Measurements from ENCODE around the gene KLF2. TPM values are rescaled to one million over a fixed set of nuclear protein-coding genes. Genes with fewer than 3 reads are reported as not detected.

KLF2 gene
- total RNA-seq, 2 experiments from 2014 or later = 0.18 to 0.23 TPM

- Mint-ChIP-seq H3K27ac (peak overlapping the region; percentile 69), H3K4me3 (peak overlapping the region; percentile 78), H3K4me1 (peaks cover 57% of the 10 kb centered on the region), H3K36me3 (no peaks in the 10 kb centered on the region), H3K27me3 (peaks cover 31% of the 10 kb centered on the region), H3K9me3 (no peaks in the 10 kb centered on the region)
- DNase-seq = peak; percentile 23
Observed at GRCh38 chr19:16326401-16327168, 2.0 kb downstream of the KLF2 start.

GRCh38 chr19:16327169-16327475 lies 2.5 kb downstream of the KLF2 start:
- Mint-ChIP-seq H3K27ac (no peak overlapping the region), H3K36me3 (no peaks in the 10 kb centered on the region), H3K4me1 (peaks cover 57% of the 10 kb centered on the region)

GRCh38 chr19:16327501-16327900 lies 2.9 kb downstream of the KLF2 start:
- Mint-ChIP-seq H3K36me3 (no peaks in the 10 kb centered on the region), H3K4me3 (peak overlapping the region; percentile 47), H3K4me1 (peaks cover 57% of the 10 kb centered on the region), H3K27ac (peak overlapping the region; percentile 20), H3K27me3 (peaks cover 31% of the 10 kb centered on the region), H3K9me3 (no peaks in the 10 kb centered on the region)
- DNase-seq = no peak

More at GRCh38 chr19:16327169-16327475, 2.5 kb downstream of the KLF2 start:
- Mint-ChIP-seq H3K9me3 (no peaks in the 10 kb centered on the region), H3K27me3 (peaks cover 31% of the 10 kb centered on the region), H3K4me3 (peak overlapping the region; percentile 47)
- DNase-seq = no peak

- DNase-seq = peak; percentile 56
- Mint-ChIP-seq H3K4me3 (peak overlapping the region; percentile 47), H3K27ac (no peak overlapping the region), H3K36me3 (no peaks in the 10 kb centered on the region), H3K27me3 (peaks cover 26% of the 10 kb centered on the region), H3K9me3 (no peaks in the 10 kb centered on the region), H3K4me1 (peaks cover 55% of the 10 kb centered on the region)
Observed at GRCh38 chr19:16327911-16328823, 3.5 kb downstream of the KLF2 start.

- Mint-ChIP-seq H3K9me3 (no peaks in the 10 kb centered on the region), H3K27me3 (peaks cover 24% of the 10 kb centered on the region), H3K4me1 (peaks cover 54% of the 10 kb centered on the region), H3K27ac (peak overlapping the region; percentile 3), H3K36me3 (no peaks in the 10 kb centered on the region), H3K4me3 (peak overlapping the region; percentile 47)
- DNase-seq = peak; percentile 30
Observed at GRCh38 chr19:16328824-16329482, 4.3 kb downstream of the KLF2 start.

- DNase-seq = peak; percentile 89
- Mint-ChIP-seq H3K36me3 (no peaks in the 10 kb centered on the region), H3K27me3 (peaks cover 22% of the 10 kb centered on the region), H3K27ac (peak overlapping the region; percentile 48), H3K9me3 (no peaks in the 10 kb centered on the region), H3K4me1 (peaks cover 56% of the 10 kb centered on the region), H3K4me3 (no peak overlapping the region)
Observed at GRCh38 chr19:16330368-16330801, 5.8 kb downstream of the KLF2 start.

- no peaks in the 10 kb centered on the region for H3K36me3 Mint-ChIP-seq
- H3K27me3 Mint-ChIP-seq = peaks cover 18% of the 10 kb centered on the region
- H3K9me3 Mint-ChIP-seq = no peaks in the 10 kb centered on the region
- peak; percentile 35 for DNase-seq
- no peak overlapping the region for H3K4me3 Mint-ChIP-seq
- H3K4me1 Mint-ChIP-seq = peaks cover 53% of the 10 kb centered on the region
- H3K27ac Mint-ChIP-seq = no peak overlapping the region
Observed at GRCh38 chr19:16330806-16331690, 6.4 kb downstream of the KLF2 start.

GRCh38 chr19:16333001-16333586 lies 8.5 kb downstream of the KLF2 start:
- peaks cover 41% of the 10 kb centered on the region for H3K4me1 Mint-ChIP-seq

GRCh38 chr19:16334411-16334810 lies 9.8 kb downstream of the KLF2 start:
- Mint-ChIP-seq H3K27ac (no peak overlapping the region), H3K36me3 (no peaks in the 10 kb centered on the region), H3K4me3 (no peak overlapping the region), H3K4me1 (peaks cover 41% of the 10 kb centered on the region), H3K27me3 (peaks cover 9% of the 10 kb centered on the region), H3K9me3 (no peaks in the 10 kb centered on the region)
- DNase-seq = no peak

More at GRCh38 chr19:16333001-16333586, 8.5 kb downstream of the KLF2 start:
- peaks cover 9% of the 10 kb centered on the region for H3K27me3 Mint-ChIP-seq
- DNase-seq = no peak
- no peaks in the 10 kb centered on the region for H3K9me3 Mint-ChIP-seq
- H3K4me3 Mint-ChIP-seq = no peak overlapping the region
- H3K27ac Mint-ChIP-seq = no peak overlapping the region
- H3K36me3 Mint-ChIP-seq = no peaks in the 10 kb centered on the region

- H3K36me3 Mint-ChIP-seq = no peaks in the 10 kb centered on the region
- no peak overlapping the region for H3K4me3 Mint-ChIP-seq
- peaks cover 6% of the 10 kb centered on the region for H3K27me3 Mint-ChIP-seq
- H3K9me3 Mint-ChIP-seq = no peaks in the 10 kb centered on the region
- no peak for DNase-seq
- peaks cover 39% of the 10 kb centered on the region for H3K4me1 Mint-ChIP-seq
- no peak overlapping the region for H3K27ac Mint-ChIP-seq
Observed at GRCh38 chr19:16335226-16335625, 10.6 kb downstream of the KLF2 start.

- Mint-ChIP-seq H3K4me3 (no peak overlapping the region), H3K36me3 (no peaks in the 10 kb centered on the region), H3K27me3 (peaks cover 6% of the 10 kb centered on the region), H3K27ac (no peak overlapping the region), H3K4me1 (peaks cover 31% of the 10 kb centered on the region), H3K9me3 (peaks cover 3% of the 10 kb centered on the region)
- DNase-seq = no peak
Observed at GRCh38 chr19:16336571-16336970, 11.9 kb downstream of the KLF2 start.

GRCh38 chr19:16337809-16338469 lies 13.3 kb downstream of the KLF2 start:
- peaks cover 43% of the 10 kb centered on the region for H3K4me1 Mint-ChIP-seq
- H3K27ac Mint-ChIP-seq = no peak overlapping the region
- DNase-seq = no peak
- H3K36me3 Mint-ChIP-seq = no peaks in the 10 kb centered on the region
- H3K4me3 Mint-ChIP-seq = no peak overlapping the region
- H3K27me3 Mint-ChIP-seq = peaks cover 6% of the 10 kb centered on the region
- peaks cover 3% of the 10 kb centered on the region for H3K9me3 Mint-ChIP-seq

- Mint-ChIP-seq H3K27ac (peak overlapping the region; percentile 44), H3K4me3 (peak overlapping the region; percentile 33), H3K27me3 (peaks cover 6% of the 10 kb centered on the region), H3K9me3 (peaks cover 3% of the 10 kb centered on the region), H3K4me1 (peaks cover 47% of the 10 kb centered on the region), H3K36me3 (no peaks in the 10 kb centered on the region)
- DNase-seq = peak; percentile 77
Observed at GRCh38 chr19:16338470-16339360, 14.1 kb downstream of the KLF2 start.
